ENCODE results near the gene CCNL1. TPM values are rescaled to one million over a fixed set of nuclear protein-coding genes. Genes with fewer than 3 reads are reported as not detected.
A peak's percentile ranks its signal among the peaks of the same experiment; 100 is the strongest.

Gene CCNL1
- total and polyA plus RNA-seq, 2 of the 4 experiments (the other 2 are of a cell fraction): 60.9 to 83.3 TPM

- no peaks in the 10 kb centered on the region; a peak in 1 of 4 replicates for H3K79me1 ChIP-seq (ENCODE audit: low read depth in 1 of 2, low read length in 2 of 2)
- DNase-seq: no peak
- peak overlapping the region; percentile 33; the same call in 1 of the 2 replicates for H3K14ac ChIP-seq (replicated peaks; ENCODE audit: low read depth, low read length)
- H3K9ac ChIP-seq (ENCODE audit: low read depth, low read length): no peak overlapping the region
- H3K4ac ChIP-seq (ENCODE audit: low read depth, low read length): peak overlapping the region; percentile 84
- no peak overlapping the region for H3K4me3 ChIP-seq (ENCODE audit: insufficient read depth, low read depth, low read length)
- TF ChIP-seq POLR2A (IDR thresholded peaks at IDR 0.05; ENCODE audit: low read depth, low read length): no peak
- TF ChIP-seq MXI1 (IDR thresholded peaks at IDR 0.05; ENCODE audit: borderline replicate concordance, low read depth, low read length): no peak
- no peak for TF ChIP-seq USF2 (IDR thresholded peaks at IDR 0.05; ENCODE audit: low read depth, low read length)
- no peak for TF ChIP-seq RFX5 (IDR thresholded peaks at IDR 0.05; ENCODE audit: low read depth, low read length)
- no peak for TF ChIP-seq SMC3 (IDR thresholded peaks at IDR 0.05; ENCODE audit: low read depth, low read length)
- no peak for TF ChIP-seq ELK1 (IDR thresholded peaks at IDR 0.05; ENCODE audit: borderline replicate concordance, low read depth, low read length)
- TF ChIP-seq NFE2L2 (IDR thresholded peaks at IDR 0.05; ENCODE audit: low read depth, low read length): no peak
- no peak for TF ChIP-seq MAZ (IDR thresholded peaks at IDR 0.05; ENCODE audit: borderline replicate concordance, low read depth, low read length)
- TF ChIP-seq CEBPB (IDR thresholded peaks at IDR 0.05; ENCODE audit: low read depth, low read length): no peak
- no peak for TF ChIP-seq RCOR1 (IDR thresholded peaks at IDR 0.05; ENCODE audit: insufficient replicate concordance, low read length)
- TF ChIP-seq CHD1 (IDR thresholded peaks at IDR 0.05; ENCODE audit: low read depth, low read length): no peak
- no peak for TF ChIP-seq BHLHE40 (IDR thresholded peaks at IDR 0.05; ENCODE audit: low read depth, low read length)
- H3K9me1 ChIP-seq (ENCODE audit: insufficient read depth, low read length): peaks cover 39% of the 10 kb centered on the region
- peak overlapping the region; percentile 9 for H3K18ac ChIP-seq (ENCODE audit: low read depth, low read length)
- H2BK15ac ChIP-seq (ENCODE audit: low read depth, low read length): peak overlapping the region; percentile 86; the same call in 2 of the 3 replicates
- ChIA-PET CTCF (interaction anchor here (0.7 to 1.2 kb wide), 3 partner anchors 8 to 38 kb away, joined by 3 to 4 read pairs (median 3); no protein-coding TSS in a partner anchor), POLR2A (ENCODE audit: unreplicated experiment) (interaction anchor here (0.5 kb wide), 1 partner anchor 41 kb away, joined by 3 read pairs; no protein-coding TSS in a partner anchor)
- H2BK5ac ChIP-seq (ENCODE audit: low read depth, low read length, poor library complexity, severe bottlenecking): peak overlapping the region; percentile 54
- dilution Hi-C loops (cut with HindIII; ENCODE audit: low sequenced_read_pairs, unreplicated experiment): no loop called here
- H4K91ac ChIP-seq (ENCODE audit: insufficient read depth, low read depth, low read length): peak overlapping the region; percentile 84
- H3K9me3 ChIP-seq (ENCODE audit: control insufficient read depth, insufficient read depth, low read length): no peaks in the 10 kb centered on the region
- peak overlapping the region; percentile 70 for H4K5ac ChIP-seq (ENCODE audit: low read depth, low read length)
- H4K20me1 ChIP-seq (ENCODE audit: insufficient read depth, low read length): no peaks in the 10 kb centered on the region
- H4K8ac ChIP-seq (ENCODE audit: low read depth in 2 of 2, low read length in 2 of 2): peak overlapping the region; percentile 77 to 82
- H3K56ac ChIP-seq (ENCODE audit: extremely low read depth, insufficient read depth, low read length): no peak overlapping the region
- no peaks in the 10 kb centered on the region for H3K27me3 ChIP-seq (ENCODE audit: control insufficient read depth, insufficient read depth, low read length)
- H2AFZ ChIP-seq (replicated peaks; ENCODE audit: low read length, poor library complexity): peak overlapping the region; percentile 87
- BruUV-seq (replicated peaks): no TSS peak
- in situ Hi-C loops (cut with MboI; ENCODE audit: low sequenced_read_pairs): loop anchor here (5.0 to 25.0 kb wide), 3 partner anchors 38 to 1143 kb away; no protein-coding TSS in a partner anchor
- H2BK120ac ChIP-seq (ENCODE audit: low read depth, low read length): peak overlapping the region; percentile 83
- H2AK5ac ChIP-seq (ENCODE audit: low read depth, low read length): peak overlapping the region; percentile 92
- intact Hi-C loops (cut with micrococcal nuclease): loop anchor here (2.0 to 10.0 kb wide), 2 partner anchors 313 to 745 kb away; no protein-coding TSS in a partner anchor
- no peak for ATAC-seq (ENCODE audit: low read depth)
- H3K23ac ChIP-seq (ENCODE audit: low read depth, low read length): 0 out of 2 replicates have a peak overlapping the region, but pooled peaks have one; percentile 29
- 69% methylated on average over 4 of the region's 20 CpGs; no CpG with 5 or more reads in 1 of the 2 experiments for WGBS, 2 experiments (ENCODE audit: extremely low coverage in 2 of 2, insufficient read length in 1 of 2)
- H3K27ac ChIP-seq (ENCODE audit: insufficient read depth, low read length): no peak overlapping the region
- H3K4me2 ChIP-seq (ENCODE audit: low read depth, low read length): no peak overlapping the region
- no peaks in the 10 kb centered on the region for H3K36me3 ChIP-seq (ENCODE audit: control insufficient read depth, insufficient read depth, low read length)
- peak overlapping the region; percentile 91 for H2BK20ac ChIP-seq (ENCODE audit: low read depth, low read length)
- peaks cover 38% of the 10 kb centered on the region for H3K4me1 ChIP-seq (ENCODE audit: control insufficient read depth, insufficient read depth, low read length)
- H2AK9ac ChIP-seq (replicated peaks; ENCODE audit: low read depth, low read length, poor library complexity): peak overlapping the region; percentile 63
These were observed 30.0 kb downstream of the CCNL1 start for GRCh38 chr3:157129803-157130466.

Measured in IMR-90 (cell line).